ENCODE results near the gene FGF8.
A peak's percentile ranks its signal among the peaks of the same experiment; 100 is the strongest.
"Not testable (repeated sequence)": the region's sequence is repeated elsewhere in the genome, so short reads cannot be mapped to it uniquely, and the experiment has no call there.

Gene FGF8

GRCh38 chr10:101775273-101776160 lies at the start of gene FGF8:
FGF8 (minus strand) TSS chr10:101776114; CDS start chr10:101775900, 214 bp downstream.
- DNase-seq, result no peak

- DNase-seq, result no peak
These were observed 48.8 kb upstream of the FGF8 start for GRCh38 chr10:101824736-101825135.

- DNase-seq, result no peak
These were observed 43.1 kb upstream of the FGF8 start for GRCh38 chr10:101818872-101819633.

GRCh38 chr10:101818119-101818871 lies 42.4 kb upstream of the FGF8 start, which contains the start of gene OGA:
OGA (minus strand) TSS chr10:101818444; CDS start chr10:101818022, 422 bp downstream.
- peak; percentile 96 for DNase-seq

- peak; percentile 4 for DNase-seq
These were observed 41.6 kb upstream of the FGF8 start for GRCh38 chr10:101817337-101818118.

GRCh38 chr10:101816913-101817336 lies 41.0 kb upstream of the FGF8 start:
- no peak for DNase-seq

- DNase-seq, result no peak
These were observed 40.5 kb upstream of the FGF8 start for GRCh38 chr10:101816376-101816775.

- DNase-seq, result no peak
These were observed 38.7 kb upstream of the FGF8 start for GRCh38 chr10:101814466-101815071.

GRCh38 chr10:101812606-101813005 lies 36.7 kb upstream of the FGF8 start:
- no peak for DNase-seq

- DNase-seq, result no peak
These were observed 31.2 kb upstream of the FGF8 start for GRCh38 chr10:101807158-101807557.

- DNase-seq, result no peak
These were observed 27.6 kb upstream of the FGF8 start for GRCh38 chr10:101803511-101803910.

GRCh38 chr10:101797403-101798059 lies 21.6 kb upstream of the FGF8 start:
- no peak for DNase-seq

GRCh38 chr10:101793526-101793925 lies 17.6 kb upstream of the FGF8 start:
- DNase-seq, result no peak

- DNase-seq, result no peak
These were observed 13.8 kb upstream of the FGF8 start for GRCh38 chr10:101789686-101790085.

- DNase-seq, result not testable (repeated sequence)
These were observed 13.3 kb upstream of the FGF8 start for GRCh38 chr10:101789231-101789630.

- DNase-seq, result no peak
These were observed 9.9 kb upstream of the FGF8 start for GRCh38 chr10:101785801-101786200.

- DNase-seq, result no peak
These were observed 8.6 kb upstream of the FGF8 start for GRCh38 chr10:101784558-101784957.

- no peak for DNase-seq
These were observed 7.8 kb upstream of the FGF8 start for GRCh38 chr10:101783736-101784118.

GRCh38 chr10:101782811-101783735 lies 7.2 kb upstream of the FGF8 start, which contains the start of gene NPM3:
NPM3 (minus strand) TSS chr10:101783446; CDS start chr10:101783390, 56 bp downstream.
- no peak for DNase-seq

Data from NCI-H446 treated with DMSO at 0.1 percent for 48 hours (cell line).